ENCODE results near the gene NHERF2.

DNA sequence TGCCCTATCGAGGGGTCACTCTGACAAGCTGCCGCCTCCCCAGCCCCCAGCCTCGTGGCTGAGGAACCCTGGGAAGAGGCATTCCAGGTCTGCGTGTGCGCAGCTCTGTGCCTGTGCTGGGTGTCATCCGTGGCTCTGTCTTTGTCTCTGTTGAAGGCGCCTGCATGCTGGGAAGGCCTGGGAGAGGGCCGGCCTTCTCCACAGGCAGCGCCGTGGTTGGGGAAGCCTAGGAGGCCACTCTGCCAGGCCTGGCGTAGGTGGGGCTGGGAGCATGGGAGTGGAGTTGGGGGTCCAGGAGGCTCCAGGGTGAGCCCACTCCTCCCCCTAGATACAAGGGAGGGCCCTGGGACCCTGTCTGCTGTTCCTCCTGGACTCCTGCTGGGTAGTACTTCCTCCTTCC is 3.3 kb downstream of the NHERF2 start:
- TF ChIP-seq CTCF (conservative IDR thresholded peaks at IDR 0.05; ENCODE audit: low read length), result no peak
- TF ChIP-seq EZH2phosphoT487 (IDR thresholded peaks at IDR 0.05; ENCODE audit: borderline replicate concordance), result no peak

Data from Loucy (cell line).